Smooth muscle cell (in vitro differentiated cells): ENCODE data around the gene GPC6. TPM values are rescaled to one million over a fixed set of nuclear protein-coding genes. Genes with fewer than 3 reads are reported as not detected.

Experiments used
- DNase-seq: peaks from one replicate; lab custom pipeline; 2025; ENCODE audit not compliant: unreplicated experiment; lab: John Stamatoyannopoulos, UW
- H2AFZ ChIP-seq: fragments of 200-600 bp; sonication (generic); 2 replicates; pipeline ENCODE4 v1.6.0; 2016; ENCODE audit warnings: antibody characterized with exemption, low read depth, mild to moderate bottlenecking
- H3F3A ChIP-seq: fragments of 200-600 bp; sonication (generic); 2 replicates; pipeline ENCODE4 v1.6.0; 2017; ENCODE audit warnings: antibody characterized with exemption, low read depth
- H3K27ac ChIP-seq: fragments of 200-600 bp; sonication (generic); 2 replicates; pipeline ENCODE4 v1.5.1; 2016; ENCODE audit warnings: low read depth, mild to moderate bottlenecking
- H3K27me3 ChIP-seq: fragments of 200-600 bp; sonication (generic); 2 replicates; pipeline ENCODE4 v1.6.1; 2016; ENCODE audit warnings: low read depth, mild to moderate bottlenecking
- H3K36me3 ChIP-seq: fragments of 200-600 bp; sonication (generic); 2 replicates; pipeline ENCODE4 v1.5.1; 2016; ENCODE audit warnings: low read depth
- H3K4me1 ChIP-seq: fragments of 200-600 bp; sonication (generic); 2 replicates; pipeline ENCODE4 v1.5.1; 2016; ENCODE audit warnings: low read depth
- H3K4me2 ChIP-seq: fragments of 200-600 bp; sonication (generic); 2 replicates; pipeline ENCODE4 v1.6.0; 2016; ENCODE audit warnings: mild to moderate bottlenecking
- H3K4me3 ChIP-seq: fragments of 200-600 bp; sonication (generic); 2 replicates; pipeline ENCODE4 v1.5.1; 2016; ENCODE audit warnings: mild to moderate bottlenecking
- H3K79me2 ChIP-seq: fragments of 200-600 bp; sonication (generic); 2 replicates; pipeline ENCODE4 v1.6.0; 2016; ENCODE audit warnings: low read depth, mild to moderate bottlenecking
- H3K9ac ChIP-seq: fragments of 200-600 bp; sonication (generic); 2 replicates; pipeline ENCODE4 v1.6.0; 2016; ENCODE audit warnings: low read depth
- H3K9me3 ChIP-seq: fragments of 200-600 bp; sonication (generic); replicated peaks from 2 replicates; pipeline ENCODE4 v1.5.1; 2016; ENCODE audit warnings: low read depth
- H4K20me1 ChIP-seq: fragments of 200-600 bp; sonication (generic); 2 replicates; pipeline ENCODE4 v1.6.0; 2016; ENCODE audit warnings: low read depth
- WGBS: methylation state at CpG from one replicate; pipeline ENCODE4 v1.1.7; 2016; ENCODE audit warnings: low lambda C conversion rate; 5-methylcytosine and 5-hydroxymethylcytosine counted together
- polyA plus RNA-seq: library from polyadenylated mRNA; unstranded; fragments of >200 nt; fragmentation: Nextera tagmentation; extraction: Ambion mirVana; gene quantifications from 2 replicates; pipeline ENCODE4 v1.2.1, GENCODE V29; 2016
- total RNA-seq: library from RNA; depleted of rRNA; stranded (reverse); fragments of >200 nt; gene quantifications from 2 replicates; pipeline ENCODE4 v1.2.3, GENCODE V29; 2014
- TF ChIP-seq, protein P1 (sequence below): fragments of 200-600 bp; sonication (generic); IDR thresholded peaks from 2 replicates; pipeline ENCODE4 v1.5.1; 2017; ENCODE audit warnings: borderline replicate concordance, mild to moderate bottlenecking, antibody characterized with exemption; ENCODE audit not compliant: insufficient read depth, poor library complexity, severe bottlenecking

Gene GPC6
- total and polyA plus RNA-seq, 2 experiments from 2014 or later: 19.7 to 68.5 TPM

DNA sequence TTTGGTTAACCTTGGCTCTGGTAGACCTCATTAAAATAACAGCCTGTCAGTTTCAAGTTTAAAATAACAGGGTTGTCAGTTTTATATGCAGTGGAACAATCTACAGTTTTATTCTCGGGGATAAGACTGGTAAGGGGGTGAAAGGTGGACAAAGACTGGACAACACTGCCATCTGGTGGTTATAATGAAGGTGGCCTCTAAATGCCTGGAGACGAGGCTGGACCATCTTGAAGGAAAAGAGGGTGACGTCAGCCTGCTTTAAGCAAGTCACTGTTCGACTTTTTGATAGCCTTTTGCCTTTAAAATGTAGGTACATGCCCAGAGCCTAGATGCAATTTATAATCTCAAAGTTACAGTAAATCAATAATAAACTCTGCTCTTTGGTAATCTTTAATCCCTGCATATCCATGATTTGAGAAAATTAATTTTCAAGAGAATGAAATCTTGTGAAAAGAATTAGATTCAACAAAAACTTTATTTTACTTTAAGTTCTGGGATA, 1135.9 kb downstream of the GPC6 start:
- no peaks in the 10 kb centered on the region for H3K36me3 ChIP-seq
- no peaks in the 10 kb centered on the region for H3F3A ChIP-seq
- no peaks in the 10 kb centered on the region for H4K20me1 ChIP-seq
- H3K9ac ChIP-seq: no peak overlapping the region
- H3K9me3 ChIP-seq: no peaks in the 10 kb centered on the region
- H3K4me3 ChIP-seq: no peak overlapping the region
- 0% methylated on average over 4 of the region's 4 CpGs for WGBS
- H3K27ac ChIP-seq: no peak overlapping the region
- TF ChIP-seq, protein P1, sequence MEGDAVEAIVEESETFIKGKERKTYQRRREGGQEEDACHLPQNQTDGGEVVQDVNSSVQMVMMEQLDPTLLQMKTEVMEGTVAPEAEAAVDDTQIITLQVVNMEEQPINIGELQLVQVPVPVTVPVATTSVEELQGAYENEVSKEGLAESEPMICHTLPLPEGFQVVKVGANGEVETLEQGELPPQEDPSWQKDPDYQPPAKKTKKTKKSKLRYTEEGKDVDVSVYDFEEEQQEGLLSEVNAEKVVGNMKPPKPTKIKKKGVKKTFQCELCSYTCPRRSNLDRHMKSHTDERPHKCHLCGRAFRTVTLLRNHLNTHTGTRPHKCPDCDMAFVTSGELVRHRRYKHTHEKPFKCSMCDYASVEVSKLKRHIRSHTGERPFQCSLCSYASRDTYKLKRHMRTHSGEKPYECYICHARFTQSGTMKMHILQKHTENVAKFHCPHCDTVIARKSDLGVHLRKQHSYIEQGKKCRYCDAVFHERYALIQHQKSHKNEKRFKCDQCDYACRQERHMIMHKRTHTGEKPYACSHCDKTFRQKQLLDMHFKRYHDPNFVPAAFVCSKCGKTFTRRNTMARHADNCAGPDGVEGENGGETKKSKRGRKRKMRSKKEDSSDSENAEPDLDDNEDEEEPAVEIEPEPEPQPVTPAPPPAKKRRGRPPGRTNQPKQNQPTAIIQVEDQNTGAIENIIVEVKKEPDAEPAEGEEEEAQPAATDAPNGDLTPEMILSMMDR: peak; percentile 95
- H3K4me2 ChIP-seq: peak overlapping the region; percentile 24
- no peak overlapping the region for H2AFZ ChIP-seq
- DNase-seq: no peak
- no peaks in the 10 kb centered on the region for H3K4me1 ChIP-seq
- no peaks in the 10 kb centered on the region for H3K27me3 ChIP-seq
- no peaks in the 10 kb centered on the region for H3K79me2 ChIP-seq

DNA sequence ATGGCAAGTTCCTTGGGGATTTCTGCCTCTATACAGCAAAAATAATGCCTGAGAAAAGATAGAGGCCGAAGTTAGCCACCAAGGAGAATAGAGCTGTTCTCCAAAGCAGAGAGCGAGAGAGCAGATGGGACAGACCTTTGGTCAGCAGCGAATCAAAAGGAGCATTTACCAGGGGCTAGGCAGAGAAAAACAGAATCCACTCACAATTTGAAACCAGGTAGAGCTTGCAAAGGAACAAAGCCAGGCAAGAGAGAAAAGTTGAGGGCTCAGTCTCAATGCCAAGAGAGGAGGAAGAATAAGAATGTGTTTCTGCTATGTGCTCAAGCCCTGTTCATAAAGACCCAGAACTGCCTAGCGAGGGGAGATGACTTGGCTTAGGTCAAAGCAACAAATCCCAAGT, 1140.1 kb downstream of the GPC6 start:
- Histone ChIP-seq H3K4me2 (no peak overlapping the region), H3K4me3 (no peak overlapping the region), H3K36me3 (no peaks in the 10 kb centered on the region), H3F3A (no peaks in the 10 kb centered on the region), H3K4me1 (no peaks in the 10 kb centered on the region), H3K27ac (no peak overlapping the region), H3K27me3 (no peaks in the 10 kb centered on the region), H3K9me3 (no peaks in the 10 kb centered on the region), H3K9ac (no peak overlapping the region), H3K79me2 (no peaks in the 10 kb centered on the region), H4K20me1 (no peaks in the 10 kb centered on the region), H2AFZ (no peak overlapping the region)
- no peak for DNase-seq
- TF ChIP-seq, protein P1: no peak
- 96% methylated on average over 4 of the region's 4 CpGs for WGBS

DNA sequence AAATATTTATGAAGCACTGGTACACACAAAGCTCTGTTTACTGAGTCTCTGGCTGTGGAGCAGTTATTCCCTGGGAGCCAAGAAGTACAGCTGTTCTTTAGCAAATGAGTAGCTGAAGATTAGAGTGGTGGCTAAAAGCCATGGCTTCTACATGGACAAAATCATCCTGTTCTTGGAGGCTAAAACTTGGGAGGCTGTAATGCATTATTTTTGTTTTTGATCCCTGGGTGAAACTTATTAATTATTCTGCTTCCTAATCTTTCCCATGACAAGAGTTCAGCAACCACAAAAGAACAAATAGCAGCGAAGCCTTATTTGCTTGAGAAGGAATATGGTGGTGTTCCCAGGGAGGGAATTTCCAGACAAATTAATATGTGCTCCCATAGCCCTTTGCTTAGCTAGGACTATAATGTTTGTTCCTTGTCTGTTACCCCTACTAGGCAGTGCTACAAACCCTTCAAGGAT, 1143.4 kb downstream of the GPC6 start:
- H2AFZ ChIP-seq: no peak overlapping the region
- no peaks in the 10 kb centered on the region for H3K79me2 ChIP-seq
- no peaks in the 10 kb centered on the region for H4K20me1 ChIP-seq
- no peaks in the 10 kb centered on the region for H3F3A ChIP-seq
- no peak overlapping the region for H3K4me3 ChIP-seq
- TF ChIP-seq, protein P1: no peak
- DNase-seq: no peak
- no peaks in the 10 kb centered on the region for H3K27me3 ChIP-seq
- WGBS: 93% methylated on average over 1 of the region's 1 CpG
- H3K4me1 ChIP-seq: no peaks in the 10 kb centered on the region
- no peak overlapping the region for H3K27ac ChIP-seq
- H3K4me2 ChIP-seq: no peak overlapping the region
- H3K36me3 ChIP-seq: no peaks in the 10 kb centered on the region
- H3K9ac ChIP-seq: no peak overlapping the region
- H3K9me3 ChIP-seq: no peaks in the 10 kb centered on the region

DNA sequence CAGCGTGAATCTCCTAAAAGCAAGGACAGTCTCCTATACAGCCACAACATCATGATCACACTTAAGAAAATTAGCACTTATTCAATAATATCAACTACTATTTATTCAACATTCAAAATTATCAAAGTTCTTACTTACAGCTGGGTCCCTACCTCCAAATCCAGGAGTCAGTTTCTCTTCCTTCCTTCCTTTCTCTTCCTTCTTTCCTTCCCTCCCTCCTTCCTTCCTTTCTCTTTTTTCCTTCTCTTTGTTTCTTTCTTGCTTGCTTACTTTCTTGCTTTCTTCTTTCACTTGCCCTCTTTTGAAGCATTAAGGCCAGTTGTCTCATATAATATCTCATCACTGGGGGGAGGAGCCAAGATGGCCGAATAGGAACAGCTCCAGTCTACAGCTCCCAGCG, 1145.2 kb downstream of the GPC6 start:
- H3K79me2 ChIP-seq: no peaks in the 10 kb centered on the region
- no peaks in the 10 kb centered on the region for H3K4me1 ChIP-seq
- no peaks in the 10 kb centered on the region for H4K20me1 ChIP-seq
- DNase-seq: no peak
- no peaks in the 10 kb centered on the region for H3K9me3 ChIP-seq
- no peak overlapping the region for H3K4me2 ChIP-seq
- H3K9ac ChIP-seq: no peak overlapping the region
- no peaks in the 10 kb centered on the region for H3K36me3 ChIP-seq
- H3K27me3 ChIP-seq: no peaks in the 10 kb centered on the region
- 83% methylated on average over 3 of the region's 3 CpGs for WGBS
- H3K4me3 ChIP-seq: no peak overlapping the region
- H3F3A ChIP-seq: no peaks in the 10 kb centered on the region
- TF ChIP-seq, protein P1: no peak
- H2AFZ ChIP-seq: no peak overlapping the region
- H3K27ac ChIP-seq: no peak overlapping the region
